Measurements from ENCODE around the gene SGK1.

The SGK1 gene

DNA sequence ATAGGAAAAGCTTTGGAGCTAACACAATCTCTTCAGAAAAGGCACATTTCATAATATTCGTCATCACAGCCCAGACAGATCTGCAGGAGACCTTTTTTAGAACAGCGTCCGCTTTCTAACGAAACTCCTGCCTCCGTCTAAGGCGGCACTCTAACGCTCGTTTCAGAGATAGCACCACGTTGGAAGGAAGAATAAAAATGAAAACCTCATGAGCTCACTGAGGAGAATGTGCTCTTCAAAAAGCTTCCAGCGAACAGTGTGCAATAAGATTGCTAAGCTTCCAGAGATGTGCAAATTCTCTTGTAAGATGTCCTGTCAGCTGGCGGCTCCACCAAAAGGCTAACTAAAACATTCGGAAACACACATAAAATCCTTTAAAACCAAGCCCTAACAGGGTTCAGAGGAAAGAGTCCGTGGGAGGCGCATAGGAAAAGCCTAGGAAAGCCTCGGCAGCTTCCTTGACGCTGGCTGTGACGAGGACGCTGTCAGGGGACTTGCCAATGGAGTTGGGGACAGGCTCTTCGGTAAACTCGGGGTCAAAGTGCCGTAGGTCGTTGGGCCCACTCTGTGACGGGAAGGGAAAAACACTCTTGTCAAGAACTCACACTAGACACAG lies 147.9 kb downstream of the SGK1 start:
- DNase-seq, result no peak
- no peak for ATAC-seq

DNA sequence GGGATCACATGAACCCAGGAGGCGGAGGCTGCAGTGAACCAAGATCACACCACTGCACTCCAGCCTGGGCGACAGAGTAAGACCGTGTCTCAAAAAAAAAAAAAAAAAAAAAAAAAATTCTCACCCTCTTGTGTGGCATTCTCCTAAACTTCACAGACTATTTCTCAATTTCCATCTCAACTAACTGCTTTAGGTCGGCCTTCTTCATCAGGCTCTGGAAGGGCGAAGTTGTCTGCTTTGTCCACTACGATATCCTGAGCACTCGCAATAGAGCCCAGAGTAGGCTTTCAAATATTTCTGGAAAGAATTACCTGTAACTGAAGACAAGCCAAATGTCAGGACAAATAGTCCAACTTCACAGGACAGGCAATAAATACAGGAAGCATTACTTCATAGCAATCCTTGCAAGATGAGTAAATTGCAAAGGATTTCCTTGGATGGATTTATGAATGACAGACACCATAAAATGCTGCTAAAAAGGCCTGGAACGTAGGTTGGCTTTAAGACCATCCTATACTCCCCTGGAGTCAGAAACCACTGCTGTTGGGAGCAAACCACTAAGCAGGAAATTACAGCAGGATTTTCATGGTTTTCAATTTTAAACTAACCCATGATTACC lies 149.2 kb downstream of the SGK1 start:
- no peak for ATAC-seq

DNA sequence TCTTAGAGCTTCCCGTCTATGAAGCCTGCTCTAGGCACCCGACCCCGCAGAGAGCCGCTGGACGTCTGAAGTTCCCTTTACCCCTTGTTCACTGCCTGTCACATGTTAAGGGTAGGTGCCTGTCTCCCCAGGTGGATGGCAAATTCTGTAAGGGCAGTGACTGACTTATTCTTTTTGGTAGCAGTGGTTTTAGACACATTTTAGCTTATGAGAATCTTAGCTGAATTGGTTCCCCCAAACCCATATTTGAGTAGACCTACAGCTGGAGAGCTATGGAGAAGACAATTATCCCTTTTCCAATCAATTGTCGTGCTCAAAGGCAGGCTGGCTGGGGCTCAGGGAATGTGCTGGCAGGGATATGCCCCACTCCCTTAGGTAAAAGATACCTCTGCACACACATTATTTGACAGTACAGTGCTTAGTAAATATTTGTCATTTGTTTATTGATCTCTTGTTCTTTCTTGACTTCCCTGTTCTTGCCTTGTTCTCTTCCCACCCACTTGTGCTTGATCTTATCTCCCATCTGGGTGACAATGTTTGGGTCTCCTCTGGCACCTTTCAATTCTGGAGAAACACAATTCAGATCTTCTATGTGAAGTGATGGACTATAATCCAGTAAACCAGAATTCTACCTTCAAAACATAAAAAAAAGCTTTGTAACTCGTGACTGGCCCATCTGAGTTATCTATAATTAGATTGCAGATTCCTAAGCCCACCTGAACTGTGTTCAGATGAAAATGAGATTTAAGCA lies 151.2 kb downstream of the SGK1 start:
- DNase-seq (no peak), ATAC-seq (no peak)

More for the DNA sequence above, 149.2 kb downstream of the SGK1 start:
- no peak for DNase-seq

DNA sequence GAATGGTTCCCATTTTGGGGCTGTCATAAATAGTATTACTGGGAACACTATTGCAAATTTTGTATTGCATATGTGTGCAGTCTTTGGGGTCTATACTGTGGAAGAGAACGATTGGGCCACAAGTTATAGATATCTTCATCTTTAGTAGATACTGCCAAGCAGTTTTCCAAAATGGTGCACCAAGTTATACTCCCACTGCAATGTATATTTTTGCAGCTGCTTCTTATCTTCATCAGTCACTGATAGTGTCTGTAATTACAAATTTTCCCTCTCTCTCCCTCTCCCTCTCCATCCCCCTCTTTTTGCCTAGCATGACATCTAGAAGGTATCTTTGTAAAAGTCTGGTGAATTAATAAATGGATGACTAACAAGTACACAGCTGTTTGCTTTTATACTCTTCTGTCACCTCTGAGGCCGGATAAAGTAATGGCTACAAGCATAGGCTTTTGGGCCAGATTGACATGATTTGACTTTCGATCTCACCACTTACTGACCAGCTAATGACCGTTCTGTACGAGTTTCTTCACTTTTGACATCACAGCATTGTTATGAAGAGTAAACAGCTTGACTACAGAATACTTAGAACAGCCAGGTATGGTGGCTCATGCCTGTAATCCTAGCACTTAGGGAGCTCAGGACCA lies 152.2 kb downstream of the SGK1 start:
- ATAC-seq, result no peak
- no peak for DNase-seq

DNA sequence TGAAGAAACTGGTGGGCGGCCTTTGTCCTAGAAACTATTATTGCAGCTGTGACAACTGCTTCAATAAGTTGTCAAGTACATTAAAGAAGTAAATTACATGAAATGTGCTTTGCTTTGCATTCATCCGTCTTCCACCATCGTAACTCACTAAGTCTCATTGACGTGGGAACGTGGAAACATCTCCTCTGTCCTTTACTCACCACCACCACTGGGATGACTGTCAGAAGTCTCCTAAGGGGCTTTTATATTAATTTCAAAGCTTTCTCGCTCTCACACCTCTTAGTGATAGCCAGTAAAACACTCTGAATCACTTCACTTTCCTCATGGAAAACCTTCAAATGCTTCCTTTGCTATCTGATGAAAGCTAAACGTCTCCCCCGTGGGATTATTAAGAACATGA lies 153.6 kb downstream of the SGK1 start:
- ATAC-seq (no peak), DNase-seq (no peak)

DNA sequence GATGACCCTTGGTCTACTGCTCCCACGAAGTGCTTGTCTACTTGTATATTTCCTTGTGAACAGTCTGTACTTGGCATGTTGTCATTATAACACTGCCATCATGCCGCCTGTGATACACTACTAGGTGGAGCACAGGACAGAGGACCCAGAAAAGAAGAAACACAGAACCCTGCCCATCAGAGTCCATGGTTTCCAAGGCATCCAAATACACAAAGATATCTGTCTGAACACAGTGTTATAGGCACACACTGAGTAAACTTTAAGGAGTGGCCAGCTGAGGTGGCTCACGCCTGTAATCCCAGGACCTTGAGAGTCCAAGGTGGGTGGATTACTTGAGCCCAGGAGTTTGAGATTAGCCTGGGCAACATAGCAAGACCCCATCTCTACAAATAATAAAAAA lies 155.0 kb downstream of the SGK1 start:
- no peak for ATAC-seq
- DNase-seq, result no peak

DNA sequence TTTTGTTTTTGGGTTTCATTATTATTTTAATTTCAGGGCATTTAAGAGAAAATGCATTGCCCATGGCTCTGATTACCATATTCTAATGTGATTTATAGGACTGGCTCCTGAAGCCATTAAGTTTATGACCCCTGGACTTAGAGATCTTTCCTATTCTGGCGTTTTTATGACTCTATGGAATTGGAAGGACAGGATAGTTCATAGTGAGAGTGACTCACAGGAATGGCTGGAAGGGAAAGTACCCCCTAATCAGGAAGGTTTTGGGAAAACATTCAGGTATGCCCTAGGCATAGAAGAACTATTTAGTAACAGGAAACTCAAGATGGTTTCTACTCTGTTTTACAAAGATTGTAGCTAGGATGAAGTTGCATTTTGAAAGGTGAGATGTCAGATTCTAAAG lies 156.9 kb downstream of the SGK1 start:
- ATAC-seq (no peak), DNase-seq (no peak)

DNA sequence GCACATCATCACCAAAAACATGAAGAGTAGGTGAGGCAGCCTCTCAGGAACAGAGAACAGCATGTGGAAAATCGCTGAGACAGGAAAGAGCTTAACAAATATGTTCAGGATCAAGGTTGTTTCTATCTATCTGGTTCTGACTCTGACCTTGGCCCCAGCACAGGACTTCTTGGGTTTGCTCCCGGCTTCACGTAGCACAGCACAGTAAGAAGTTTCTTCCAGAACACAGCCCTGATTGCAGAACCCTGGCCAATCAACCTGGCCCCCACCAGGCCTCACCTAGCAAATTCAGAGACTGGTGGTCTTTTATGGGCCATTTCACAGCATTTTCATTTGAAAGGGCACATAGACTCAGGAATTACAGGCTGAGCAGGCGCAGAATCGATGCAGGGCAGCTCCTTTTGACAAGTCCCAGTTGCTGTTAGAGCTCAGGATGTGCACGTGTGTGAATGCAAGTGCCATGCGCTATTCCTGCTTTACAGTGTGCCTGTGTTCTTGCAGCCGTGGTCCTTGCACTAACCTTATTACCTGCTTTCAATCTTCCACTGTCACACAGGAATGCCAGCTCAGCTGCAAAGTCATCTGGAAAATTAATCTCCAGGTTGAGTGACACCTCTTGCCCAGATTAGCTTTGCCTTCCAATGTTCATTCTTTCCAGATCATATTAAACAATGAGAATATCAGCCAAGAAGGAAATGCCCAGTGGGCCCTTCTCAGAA lies 165.0 kb downstream of the SGK1 start:
- no peak for ATAC-seq
- no peak for DNase-seq

DNA sequence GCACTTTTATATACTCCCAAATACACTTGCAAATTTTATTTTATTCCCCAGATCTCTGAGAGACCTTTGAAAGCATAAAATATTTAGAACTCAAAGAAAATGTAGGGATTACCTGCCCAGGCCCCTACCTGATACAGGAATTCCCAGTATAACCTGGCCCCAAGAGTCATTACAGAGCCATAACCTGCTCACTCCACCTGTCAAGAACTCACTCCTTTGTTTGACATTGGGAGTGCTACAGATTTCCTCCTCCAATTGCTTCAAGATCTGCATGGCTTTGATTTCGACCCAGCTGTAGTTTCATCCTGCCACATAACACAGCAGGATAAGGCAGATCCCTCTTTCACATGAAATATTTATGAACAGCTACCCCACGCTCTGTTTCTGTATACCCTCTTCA lies 169.3 kb downstream of the SGK1 start:
- no peak for ATAC-seq
- DNase-seq, result no peak

DNA sequence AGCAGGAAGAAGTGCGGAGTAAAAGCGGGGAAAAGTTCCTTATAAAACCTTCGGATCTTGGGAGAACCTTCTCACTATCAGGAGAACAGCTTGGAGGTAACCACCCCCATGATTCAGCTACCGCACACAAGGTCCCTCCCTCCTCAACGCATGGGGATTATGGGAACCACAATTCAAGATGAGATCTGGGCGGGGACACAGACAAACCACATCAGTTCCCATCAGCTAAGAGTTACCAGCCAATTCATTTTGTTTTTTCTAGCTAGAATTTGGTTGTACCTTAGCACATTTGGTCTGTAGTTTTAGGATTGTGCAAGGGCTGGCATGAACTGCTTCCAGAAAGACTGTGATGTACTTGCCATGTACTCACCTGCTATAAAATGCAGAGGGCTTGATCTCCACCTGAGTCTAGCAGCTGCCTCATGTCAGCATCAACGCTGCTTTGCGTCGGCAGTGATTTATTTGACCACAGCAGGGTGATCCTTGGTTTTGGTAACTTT lies 170.8 kb downstream of the SGK1 start:
- DNase-seq (no peak), ATAC-seq (no peak)

DNA sequence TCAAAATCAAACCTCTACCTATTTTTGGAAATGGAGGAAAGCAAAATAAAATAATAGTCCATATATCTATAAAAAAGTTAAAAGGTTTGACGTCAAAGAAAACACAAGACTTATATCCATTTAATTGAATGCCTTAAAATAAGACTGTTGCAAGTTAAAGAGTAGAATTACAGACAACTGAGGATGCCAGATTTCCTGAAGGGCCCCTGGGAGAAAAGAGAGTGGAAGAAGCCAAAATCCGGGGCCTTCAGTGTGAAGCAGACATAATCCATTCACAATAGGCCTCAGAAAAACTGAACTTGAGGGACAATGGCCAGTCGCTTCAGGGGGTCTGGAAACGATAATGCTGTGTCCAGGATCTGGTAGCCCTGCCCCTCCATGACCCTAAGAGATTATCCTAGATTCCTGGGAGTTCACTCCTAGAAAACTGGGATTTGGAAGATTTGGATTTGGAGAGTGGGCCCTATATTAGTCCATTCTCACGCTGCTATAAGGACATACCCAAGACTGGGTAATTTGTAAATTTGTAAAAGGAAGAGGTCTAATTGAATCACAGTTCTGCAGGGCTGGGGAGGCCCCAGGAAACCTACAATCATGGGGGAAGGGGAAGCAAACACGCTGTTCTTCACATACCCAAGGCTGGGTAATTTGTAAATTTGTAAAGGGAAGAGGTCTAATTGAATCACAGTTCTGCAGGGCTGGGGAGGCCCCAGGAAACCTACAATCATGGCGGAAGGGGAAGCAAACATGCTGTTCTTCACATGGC lies 171.5 kb downstream of the SGK1 start:
- no peak for ATAC-seq
- no peak for DNase-seq

DNA sequence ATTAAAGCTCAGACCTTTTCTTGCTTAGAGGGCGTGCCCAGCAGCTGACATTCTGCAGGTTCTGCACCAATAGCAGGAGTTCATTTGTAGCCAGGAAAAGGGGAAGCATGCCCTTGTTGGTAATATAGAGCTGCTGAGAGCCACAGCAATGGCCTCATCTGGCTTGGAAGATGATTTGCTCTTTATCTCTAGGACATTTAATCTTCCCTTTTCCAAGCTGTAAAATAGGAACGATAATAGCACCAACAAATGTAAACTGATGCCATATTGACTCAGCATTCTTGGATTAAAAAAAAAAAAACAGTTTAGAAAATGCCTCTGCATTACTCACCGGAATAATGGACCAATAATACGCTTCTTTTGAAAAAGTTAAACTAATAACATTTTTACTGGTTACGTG lies 172.1 kb downstream of the SGK1 start:
- DNase-seq (no peak), ATAC-seq (no peak)

DNA sequence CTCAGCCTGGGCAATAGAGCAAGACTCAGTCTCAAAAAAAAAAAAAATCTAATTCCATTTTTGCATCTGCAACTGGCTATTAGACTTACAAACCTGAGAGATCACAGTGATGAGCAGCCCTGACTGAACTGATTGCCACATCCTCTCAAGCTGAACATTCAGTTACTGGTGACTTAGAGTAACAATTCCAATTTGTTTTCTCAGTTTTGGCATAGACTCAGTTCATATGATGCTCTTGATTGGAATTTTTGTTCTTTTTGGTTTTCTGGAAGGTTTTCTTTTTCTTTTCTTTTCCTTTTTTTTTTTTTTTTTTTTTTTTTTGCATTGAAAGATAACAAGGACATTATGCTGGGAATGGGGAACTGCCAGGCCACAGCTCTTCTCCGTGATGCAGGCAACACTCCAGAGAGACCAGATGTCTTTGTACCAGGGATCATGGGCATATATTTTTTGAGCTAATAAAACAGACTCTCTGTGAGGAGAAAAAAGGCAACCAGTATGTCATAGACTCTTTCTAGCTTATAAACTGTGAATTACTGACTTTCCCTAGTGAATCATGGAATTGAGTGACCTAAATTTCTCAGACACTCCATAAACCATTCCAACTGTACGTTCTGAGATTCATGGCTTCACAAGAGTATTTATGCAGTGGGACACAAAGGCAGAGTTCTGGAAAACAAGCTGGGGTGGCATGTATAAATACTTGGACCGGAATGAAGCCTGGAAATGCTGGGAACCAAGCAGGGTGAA lies 179.5 kb downstream of the SGK1 start:
- no peak for ATAC-seq
- no peak for DNase-seq

DNA sequence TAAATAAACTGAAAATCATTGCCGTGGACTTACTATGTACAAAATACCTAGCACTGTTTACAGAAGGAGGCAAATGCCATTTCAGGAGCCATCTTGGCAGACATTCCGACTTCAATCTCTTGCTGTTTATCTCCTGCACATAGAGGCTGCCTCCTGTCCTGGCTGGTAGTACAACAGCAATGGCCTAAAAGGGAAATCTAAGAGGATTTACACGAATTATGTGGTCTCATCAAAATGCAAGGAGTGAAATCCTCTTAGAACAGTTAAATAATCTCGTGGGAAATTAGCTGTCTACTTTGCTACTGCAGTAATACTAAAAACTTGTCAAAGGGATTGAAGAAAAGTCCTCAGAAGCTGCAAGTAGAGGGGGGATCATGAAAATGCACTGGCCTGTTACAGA lies 183.3 kb downstream of the SGK1 start:
- DNase-seq (no peak), ATAC-seq (no peak)

DNA sequence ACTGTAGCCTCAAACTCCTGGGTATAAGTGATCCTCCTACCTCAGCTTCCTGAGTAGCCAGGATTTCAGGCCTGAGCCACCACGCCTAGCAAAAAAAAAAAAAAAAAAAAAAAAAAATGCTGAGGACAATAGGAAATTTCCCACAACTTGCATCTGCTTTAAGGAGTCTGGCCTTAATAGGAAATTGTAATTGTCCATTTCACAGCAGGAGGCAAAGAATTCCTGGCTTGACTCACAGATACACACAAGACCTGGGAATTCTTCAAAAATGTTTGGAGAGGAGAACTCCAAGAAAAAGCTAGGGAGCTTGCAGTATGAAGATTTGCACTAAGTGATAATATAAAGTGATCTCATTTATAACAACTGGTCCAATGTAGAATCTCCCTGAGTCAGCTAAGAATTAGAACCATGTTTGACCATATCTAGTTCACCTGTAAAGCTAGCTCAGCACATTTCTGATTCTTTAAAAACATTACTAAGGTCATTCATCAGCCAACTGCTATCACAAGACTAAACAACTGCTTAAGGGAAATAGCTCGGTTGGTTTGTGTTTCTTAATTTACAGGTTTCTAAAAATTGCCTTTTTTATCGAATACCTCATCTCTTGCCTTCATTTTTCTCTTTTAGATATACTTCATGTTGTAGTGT lies 185.3 kb downstream of the SGK1 start:
- no peak for ATAC-seq
- DNase-seq, result no peak

DNA sequence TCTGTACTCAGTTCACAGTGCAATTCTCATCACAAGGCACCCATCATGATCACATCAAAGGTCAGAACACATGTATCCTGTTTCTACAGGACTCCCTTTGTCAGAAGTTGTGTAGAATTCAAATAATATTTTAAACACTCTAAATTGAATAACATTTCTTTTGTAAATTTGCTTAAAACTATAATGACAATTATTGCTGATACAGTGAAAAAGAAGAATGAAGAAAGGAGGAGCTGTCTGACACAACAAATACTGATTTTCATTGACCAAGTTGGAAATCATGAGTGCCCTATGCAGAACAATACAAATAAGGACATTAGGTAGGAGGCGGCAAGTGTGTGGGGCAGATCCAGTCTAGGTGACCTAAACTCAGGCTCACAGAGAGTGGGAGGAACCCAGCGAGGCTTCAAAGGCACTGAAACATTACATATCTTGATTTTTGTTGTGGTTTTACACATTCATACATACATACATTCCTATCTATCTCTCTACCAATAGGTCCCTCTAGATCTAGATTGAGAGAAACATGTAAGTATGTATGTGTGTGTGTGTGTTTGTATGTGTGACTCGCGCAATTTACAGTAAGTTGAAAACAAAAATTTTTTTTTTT lies 186.3 kb downstream of the SGK1 start:
- DNase-seq, result no peak
- ATAC-seq, result no peak

DNA sequence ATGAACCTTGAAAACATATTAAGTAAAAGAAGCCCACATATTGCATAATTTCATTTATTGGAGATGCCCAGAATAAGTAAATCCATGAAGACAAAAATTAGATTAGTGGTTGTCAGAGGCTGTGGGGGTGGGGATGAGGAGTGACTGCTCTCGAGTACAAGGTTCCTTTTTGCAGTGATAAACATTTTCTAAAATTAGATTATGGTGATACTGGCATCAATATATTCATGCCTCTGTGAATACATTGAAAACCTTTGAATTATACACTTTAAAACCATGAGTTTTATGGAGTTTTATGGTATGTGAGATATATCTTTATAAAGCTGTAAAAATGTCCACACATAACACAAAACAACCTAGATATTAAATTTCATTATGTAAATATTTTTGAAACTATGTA lies 189.8 kb downstream of the SGK1 start:
- ATAC-seq, result no peak
- no peak for DNase-seq

DNA sequence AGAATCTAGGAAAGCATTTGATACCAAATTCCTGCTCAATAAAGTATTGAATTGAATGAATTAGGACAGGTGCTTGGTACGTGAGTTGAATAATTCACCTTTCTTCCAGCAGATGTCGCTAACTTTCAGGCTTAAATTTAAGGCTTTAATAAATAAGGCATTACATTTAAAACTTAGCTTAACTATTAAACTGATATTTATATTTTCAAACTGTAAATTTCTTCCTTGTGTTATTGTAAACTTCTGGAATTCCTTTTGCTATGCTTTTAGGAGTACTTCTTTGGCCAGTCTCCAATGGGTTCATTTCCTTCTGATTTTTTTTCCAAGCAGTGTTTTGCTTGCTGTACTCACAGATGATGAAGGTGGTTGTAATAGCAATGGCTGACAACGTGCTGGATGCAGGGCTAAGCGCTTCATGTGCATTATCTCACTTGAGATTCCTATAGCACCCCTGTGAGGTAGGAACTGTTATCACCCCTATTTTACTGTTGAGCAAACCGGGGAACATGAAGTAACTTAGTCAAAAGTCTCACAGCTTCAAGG lies 194.2 kb downstream of the SGK1 start:
- no peak for DNase-seq
- ATAC-seq, result peak; percentile 63

DNA sequence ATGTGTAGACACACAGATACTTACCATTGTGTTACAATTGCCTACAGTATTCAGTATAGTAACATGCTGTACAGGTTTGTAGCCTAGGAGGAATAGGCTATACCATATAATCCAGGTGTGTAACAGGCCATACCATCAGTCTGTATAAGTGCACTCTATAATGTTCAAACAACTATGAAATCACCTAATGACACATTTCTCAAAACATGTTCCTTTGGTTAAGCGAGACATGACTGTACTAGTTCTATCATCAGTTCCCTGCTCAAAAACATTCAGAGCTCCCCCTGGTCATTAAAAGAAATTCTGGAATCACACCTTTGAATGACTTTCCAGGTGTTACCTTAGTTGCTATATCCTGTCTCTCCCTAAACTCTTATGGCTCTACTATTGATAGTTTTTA lies 195.1 kb downstream of the SGK1 start:
- no peak for ATAC-seq
- no peak for DNase-seq

DNA sequence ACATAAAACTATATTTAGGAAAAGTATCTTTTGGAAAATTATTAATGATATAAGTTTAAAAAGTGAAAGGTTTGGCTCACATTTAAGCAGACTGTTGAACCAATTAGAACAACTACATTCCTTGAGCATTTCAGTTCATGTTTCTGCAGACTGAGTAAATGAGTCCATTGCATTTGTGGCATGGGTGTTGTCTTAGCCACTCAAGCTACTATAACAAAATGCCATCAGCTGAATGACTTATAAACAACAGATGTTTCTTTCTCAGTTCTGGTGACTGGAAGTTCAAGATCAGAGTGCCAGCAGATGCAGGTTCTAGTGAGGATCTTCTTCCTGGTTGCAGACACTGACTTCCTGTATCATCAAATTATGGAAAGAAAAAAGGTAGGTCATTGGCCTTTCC lies 198.4 kb downstream of the SGK1 start:
- ATAC-seq (no peak), DNase-seq (no peak)
